ENCODE data around the gene C6orf89.

Gene C6orf89, protein sequence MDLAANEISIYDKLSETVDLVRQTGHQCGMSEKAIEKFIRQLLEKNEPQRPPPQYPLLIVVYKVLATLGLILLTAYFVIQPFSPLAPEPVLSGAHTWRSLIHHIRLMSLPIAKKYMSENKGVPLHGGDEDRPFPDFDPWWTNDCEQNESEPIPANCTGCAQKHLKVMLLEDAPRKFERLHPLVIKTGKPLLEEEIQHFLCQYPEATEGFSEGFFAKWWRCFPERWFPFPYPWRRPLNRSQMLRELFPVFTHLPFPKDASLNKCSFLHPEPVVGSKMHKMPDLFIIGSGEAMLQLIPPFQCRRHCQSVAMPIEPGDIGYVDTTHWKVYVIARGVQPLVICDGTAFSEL

DNA sequence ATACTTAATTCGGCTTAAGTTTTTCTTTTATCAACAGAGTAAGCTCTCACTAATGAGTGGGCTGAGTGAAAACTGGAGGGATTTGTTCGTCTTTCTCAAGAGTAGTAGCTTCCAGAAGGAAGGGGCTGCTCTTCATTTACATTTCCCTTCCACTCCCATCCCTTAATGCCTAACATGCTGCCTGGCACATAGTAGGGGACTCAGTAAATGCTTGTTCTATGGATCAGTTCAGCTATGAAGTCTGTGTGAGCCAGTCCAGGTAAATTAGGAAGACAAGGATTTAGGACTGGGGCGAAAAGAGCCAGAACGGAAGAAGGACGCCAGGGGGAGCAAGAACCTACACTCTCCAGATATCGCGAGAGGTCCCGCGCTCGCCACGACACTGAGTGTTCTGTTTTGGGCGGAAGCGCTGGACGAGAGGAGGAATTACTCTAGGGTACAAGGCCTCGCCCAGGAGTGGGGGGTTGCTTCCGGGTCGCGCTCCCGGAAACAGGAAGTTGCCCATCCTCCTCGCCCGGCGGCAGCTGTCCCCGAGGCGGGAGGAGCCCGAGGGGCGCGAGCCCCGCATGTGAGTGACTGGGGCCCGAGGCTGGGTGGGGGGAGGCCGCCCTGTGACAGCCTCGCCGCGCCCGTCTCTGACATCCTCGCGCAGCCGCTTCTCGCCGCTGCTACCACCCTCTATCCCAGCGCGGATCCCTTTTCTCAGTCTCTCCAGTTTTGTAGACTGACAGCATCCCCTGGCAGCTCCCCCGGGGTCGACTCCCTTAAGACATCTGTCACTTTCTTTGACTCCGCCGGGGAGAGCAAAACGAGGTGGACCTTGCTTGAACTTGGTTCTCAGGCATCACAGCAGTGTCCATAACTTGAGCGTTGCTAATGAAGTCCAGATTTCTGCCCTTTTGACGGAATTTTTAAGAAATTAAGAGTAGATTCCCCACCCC, at the start of gene C6orf89:
Gene C6orf89 (plus strand): TSS at position 492 of the 941 bp plus-strand sequence. CDS start 13,493 bp downstream, outside the sequence.
- DNase-seq (ENCODE audit: low spot score) = peak; percentile 97

DNA sequence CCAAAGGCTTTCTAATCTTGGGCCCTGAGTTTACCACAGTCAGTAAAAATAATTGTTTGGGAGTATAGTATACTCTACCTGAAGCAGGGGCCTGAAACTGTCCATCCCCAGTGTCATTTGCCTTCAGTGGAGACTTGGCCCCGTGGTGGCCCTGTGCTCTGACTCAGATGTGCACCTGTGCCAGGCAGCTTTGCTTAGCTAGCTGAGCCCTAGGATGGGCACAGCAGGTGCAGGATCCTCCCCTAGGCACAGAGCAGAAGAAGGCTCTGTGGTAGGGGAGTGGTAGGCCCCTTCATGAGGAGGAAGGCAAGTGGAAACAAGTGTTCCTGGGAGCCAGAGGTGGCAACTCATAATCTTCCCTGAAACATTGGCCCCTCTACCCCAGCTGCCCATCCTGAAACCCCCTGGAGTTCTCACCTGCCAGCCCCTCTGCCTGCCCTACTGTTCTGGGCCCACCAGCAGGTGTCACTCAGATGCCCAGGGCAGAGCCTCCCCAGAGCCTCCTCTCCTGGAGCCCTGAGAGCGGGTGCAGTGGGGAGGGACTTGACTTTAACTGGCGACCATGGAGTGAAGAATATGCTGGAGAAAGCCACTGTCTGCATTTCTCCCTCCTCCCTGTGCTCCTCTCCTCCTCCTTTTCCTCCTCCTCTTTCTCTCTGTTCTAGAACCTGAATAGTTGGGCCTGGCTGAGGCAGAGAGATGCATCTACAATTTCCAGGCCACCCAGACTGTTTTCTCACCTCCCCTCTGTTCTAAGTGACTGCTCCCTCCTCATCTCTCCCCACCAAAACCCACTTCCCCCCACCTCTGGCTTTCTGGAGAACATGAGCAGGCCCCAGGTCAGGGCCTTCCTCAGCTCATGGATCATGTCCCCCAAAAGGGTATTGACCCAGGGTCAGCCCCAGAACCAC, 49.4 kb upstream of the C6orf89 start:
- no peak for DNase-seq (ENCODE audit: low spot score)

DNA sequence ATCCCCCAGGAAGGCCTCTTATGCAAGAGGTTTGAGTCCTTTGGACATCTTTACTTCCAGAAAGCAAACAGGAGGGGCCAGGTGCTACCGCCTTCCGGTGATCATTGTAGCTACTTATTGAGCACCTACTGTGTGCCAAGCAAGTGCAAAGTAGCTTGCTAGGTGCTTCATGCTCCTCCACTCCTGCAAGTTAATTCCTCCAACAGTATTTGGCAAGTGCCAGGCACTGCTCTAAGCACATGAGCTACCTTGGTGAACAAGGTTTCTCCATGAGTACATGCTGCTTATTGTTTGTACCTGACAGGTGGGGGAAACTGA, 48.8 kb upstream of the C6orf89 start:
- no peak for DNase-seq (ENCODE audit: low spot score)

DNA sequence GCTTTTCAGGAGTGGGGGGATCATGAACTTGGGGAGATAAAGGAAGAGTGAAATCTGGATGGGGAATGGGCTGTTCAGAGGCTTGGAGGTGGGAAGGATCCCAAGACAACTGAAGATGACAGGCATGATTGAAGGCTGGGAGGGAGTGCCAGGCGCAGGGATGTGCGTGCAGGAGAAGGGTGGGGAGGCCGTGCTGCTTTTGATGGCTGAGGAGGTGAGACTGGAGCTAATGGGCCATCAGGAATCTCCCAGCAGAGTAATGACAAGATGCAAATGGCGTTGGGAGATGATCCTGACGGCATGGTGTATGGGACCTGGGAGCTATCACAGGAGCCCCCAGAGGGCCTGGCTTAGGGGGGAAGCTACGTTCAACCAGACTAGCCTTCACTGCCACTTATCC, 48.1 kb upstream of the C6orf89 start:
- DNase-seq (ENCODE audit: low spot score) = no peak

DNA sequence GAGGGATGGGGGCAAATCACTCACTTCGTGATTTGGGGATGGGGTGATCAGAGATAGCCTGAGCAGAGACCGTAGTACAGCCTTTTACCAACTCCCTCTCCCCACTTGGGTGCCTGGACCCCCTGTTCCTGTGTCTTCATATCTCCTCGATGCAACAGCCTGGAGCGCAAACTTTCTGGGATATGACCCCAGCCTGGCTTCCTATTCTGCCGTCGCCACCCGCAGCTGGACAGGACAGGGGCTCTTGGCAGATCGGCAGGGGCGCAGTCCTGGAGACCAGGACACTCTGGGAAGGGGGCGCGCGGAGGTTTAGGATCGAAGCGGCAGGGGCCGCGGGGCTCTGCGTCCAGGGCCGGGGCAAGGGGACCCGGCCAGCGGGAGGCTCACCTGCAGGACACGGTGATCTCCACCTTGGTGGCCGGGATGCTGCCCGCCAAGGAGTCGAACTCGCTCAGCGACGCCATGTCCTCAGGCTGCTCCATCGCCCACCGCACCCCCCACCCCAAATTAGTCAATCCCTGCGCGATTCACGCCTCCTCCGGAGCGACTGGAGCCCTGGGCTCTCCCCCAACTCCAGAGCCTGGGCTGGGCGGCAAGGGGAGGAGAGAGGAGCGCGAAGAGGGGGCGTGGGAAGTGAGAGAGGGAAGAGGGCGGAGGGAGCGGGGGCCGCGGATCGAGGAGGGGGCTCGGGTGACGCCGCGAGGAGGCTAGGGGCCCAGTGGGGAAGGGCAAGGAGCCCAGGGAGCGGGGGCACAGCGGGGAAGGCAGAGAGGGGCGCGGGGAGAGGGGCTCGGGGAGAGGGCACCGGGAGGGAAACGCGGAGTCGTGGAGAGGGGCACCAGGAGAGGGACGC, 46.6 kb upstream of the C6orf89 start, which contains the start of gene CPNE5:
Gene CPNE5 (minus strand): TSS at position 549 of the 853 bp plus-strand sequence. CDS start 67 bp downstream, at position 482.
- DNase-seq (ENCODE audit: low spot score) = no peak

DNA sequence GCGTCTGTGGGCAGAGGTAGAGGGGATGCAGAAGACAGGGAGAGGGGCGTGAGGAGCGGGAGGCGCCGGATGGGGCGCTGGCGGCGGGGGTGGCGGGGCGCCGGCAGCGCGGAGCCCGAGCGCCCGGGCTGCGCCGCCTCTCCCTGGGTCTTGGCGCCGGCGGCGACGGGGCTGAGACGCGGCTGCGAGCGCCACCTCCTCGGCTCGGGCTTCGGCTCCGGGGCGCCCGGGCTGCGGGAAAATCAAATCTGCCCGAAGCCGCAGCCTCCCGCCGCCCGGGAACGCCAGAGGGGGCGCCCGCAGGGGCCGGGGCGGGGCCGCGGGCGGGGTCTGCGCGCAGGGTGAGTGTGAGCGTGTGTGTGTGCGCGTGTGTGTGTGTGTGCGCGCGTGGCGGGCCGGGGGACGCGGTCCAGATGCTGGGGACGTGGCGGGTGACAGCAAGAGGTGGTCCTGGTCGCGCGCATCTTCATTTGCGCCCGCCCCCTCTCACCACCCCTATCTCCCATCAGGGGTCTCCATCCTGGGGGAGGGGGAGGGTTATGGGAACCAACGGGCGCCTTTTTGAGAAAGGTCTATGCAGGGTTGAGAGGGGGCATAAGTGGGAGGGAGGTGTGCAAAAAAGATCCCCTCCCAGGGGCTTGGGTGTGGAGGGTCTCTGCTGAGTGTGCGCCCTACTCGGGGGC, 45.9 kb upstream of the C6orf89 start:
- peak; percentile 15 for DNase-seq (ENCODE audit: low spot score)

DNA sequence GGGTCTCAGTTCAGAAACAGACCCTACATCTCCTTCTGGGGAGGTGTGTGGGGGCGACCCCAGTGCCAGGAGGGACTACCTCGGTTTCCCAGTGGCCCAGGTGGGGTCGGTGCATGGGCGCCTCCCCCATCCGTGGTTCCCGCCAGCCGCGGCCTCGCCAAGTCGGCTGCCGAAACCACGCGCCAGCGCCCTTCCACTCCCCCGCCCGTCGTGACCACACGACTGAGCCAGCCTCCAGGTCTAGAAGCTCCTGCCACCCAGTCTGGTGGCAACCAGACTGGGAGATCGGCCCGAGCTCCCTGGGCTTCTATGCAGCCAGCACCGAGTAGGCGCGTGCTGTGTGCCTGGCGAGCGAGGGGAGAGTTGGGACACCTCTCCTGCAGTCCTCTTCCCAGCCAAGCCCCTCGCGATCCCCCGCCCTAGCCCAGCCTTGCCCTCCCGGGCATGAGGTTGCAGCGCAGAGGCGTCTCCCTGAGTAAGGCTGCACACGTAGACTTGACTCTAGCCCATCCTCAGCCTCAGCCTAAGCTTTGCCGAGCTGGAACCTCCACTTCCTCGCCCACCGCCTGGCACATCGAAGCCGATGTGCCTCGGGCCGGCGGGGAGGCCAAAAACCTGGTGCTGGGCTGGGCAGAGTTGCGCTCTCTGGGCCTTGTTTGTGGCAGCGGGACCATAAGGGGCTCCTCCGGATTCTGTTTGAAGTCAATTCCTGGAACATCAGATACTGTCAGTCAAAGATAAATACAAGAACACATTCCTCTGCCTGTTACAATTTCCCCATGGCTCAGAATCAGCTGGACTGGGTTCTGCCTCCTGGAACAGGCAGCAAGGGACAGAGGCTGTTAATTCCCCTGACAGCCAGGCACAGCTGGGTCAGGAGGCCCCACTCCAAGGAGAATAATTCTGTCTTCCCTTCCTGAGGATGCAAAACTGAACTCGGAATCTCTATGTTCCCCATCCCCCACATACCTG, 45.0 kb upstream of the C6orf89 start:
- no peak for DNase-seq (ENCODE audit: low spot score)

DNA sequence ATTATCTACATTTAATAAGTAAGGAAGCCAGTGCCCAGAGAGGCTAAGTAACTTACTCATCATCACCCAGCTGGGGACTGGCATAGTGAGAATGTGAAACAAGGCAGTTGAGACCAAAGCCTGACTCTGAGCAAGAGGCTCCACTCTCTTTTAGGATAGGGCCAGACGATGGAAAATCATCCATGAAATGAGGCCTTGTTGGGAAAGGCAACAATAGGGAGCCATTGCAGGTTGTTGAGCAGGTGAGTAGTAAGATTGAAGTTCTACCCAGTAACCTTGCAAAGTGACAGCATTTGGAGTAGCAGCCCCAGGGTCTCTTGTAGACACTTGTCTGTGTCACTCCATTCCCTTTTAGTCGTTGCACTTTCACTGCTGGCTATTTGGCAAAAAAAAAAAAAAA, 44.0 kb upstream of the C6orf89 start:
- DNase-seq (ENCODE audit: low spot score) = no peak

DNA sequence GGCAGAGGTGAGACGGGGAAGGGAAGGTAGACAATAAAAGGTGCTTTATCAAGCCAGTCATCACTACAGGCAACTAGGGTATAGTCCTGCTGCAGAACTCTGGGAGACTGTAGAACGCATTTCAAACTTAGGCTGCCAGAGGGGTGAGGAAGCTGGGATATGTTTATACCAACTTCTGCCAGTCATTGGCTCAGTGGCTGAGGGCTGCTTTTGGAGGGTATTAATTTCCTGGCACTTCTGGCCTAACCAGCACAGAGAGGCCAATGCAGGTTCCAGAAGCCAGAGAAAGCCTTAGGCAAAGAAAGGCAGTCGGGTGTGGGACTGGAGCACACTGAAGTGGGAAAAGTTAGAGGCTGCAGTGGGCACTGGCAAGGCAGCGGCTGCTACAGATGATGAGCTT, 42.6 kb upstream of the C6orf89 start:
- DNase-seq (ENCODE audit: low spot score) = no peak

DNA sequence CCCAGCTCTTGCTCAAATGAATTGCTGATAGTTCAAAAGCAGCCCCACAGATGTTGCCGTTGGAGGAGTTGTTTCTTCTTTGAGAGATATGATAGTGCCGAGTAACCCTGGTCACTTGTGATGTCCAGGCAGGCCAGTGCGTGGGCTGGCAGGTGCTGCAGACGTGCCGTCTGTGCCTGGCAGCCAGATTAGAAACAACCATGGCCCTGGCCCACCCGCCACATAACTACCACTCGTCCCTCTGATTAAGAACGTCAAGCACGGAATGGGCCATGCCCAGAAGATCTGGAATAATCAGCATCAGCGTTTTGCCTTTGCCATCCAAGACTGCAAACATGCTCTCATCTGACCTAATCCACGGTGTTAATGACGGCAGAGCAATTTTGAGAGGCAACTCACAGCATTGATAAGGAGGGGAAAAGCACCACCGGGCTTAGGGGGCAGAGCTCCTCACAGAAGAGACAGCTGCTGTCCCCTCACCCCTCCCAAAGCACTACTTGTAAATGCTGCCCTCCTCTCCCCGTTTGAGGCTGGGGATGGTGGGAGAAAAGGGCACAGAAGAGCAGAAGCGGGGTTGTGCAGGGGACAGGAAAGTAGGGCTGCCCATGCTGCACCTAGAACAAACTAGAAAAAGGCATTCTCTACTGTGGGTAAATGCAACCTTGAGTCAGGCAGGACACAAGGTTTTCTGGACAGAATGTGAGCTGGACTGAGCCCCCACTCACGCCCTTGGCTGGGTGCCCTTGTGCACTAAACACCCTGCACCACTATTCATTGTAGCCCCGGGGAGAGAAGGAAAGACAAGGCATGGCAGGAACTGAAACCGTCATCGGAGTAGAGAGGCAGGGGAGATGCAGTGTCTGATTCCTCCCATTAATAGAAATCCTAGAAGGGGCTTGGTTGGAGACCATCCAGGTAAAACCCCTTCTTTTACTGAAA, 41.3 kb upstream of the C6orf89 start:
- no peak for DNase-seq (ENCODE audit: low spot score)

DNA sequence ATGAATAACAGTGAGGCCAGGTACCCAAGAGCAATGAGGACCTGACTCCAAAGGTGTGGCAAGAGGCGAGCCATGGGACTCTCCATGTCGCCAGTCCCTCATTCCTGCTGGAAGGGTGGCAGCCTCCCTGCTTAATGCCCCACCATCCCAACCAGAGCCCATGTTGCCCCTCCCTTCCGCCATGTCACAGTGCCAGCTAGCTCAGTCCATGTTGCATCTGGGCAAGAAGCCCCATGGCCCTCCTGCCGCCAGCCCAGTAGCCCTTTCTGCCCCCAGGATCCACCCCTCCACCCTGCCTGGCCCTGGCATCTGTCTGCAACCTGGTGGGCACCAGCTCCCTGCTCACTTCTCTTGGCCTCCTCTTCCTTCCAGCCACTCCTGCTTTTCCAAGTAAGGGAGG, 40.5 kb upstream of the C6orf89 start:
- DNase-seq (ENCODE audit: low spot score) = no peak

DNA sequence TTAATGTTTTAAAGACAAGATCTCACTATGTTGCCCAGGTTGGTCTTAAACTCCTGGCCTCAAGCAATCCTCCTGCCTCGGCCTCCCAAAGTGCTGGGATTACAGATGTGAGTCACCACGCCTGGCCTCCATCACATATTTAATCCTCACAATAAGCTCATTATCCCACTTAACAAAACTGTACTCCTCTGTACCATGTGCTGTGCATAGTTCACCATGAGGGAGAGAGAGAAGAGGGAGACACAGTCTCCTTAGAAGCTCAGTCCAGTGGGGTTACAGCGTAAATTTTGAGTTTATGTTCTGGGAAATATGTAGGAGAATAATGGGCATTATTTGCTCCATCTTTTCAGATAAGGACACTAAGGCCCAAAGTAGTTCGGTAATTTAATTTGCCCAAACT, 38.6 kb upstream of the C6orf89 start:
- no peak for DNase-seq (ENCODE audit: low spot score)

DNA sequence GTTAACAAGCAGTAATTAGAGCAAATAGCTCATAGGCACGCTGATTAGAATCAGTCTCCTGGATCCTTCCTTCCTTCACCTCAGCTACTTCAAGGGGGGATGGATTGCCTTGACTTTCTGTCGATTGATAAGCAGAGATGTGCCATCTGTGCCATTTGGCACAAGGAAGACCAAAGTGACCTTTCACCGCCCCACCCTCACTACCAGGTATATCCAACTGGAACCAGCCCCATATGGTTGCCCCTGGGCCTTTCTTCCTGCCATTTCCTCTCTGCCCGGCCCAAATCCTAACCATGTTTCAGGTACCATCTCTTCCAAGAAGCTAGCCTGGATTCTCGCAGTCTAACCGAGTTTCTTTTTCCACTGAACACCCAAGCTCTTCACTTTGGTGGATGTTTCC, 37.8 kb upstream of the C6orf89 start:
- no peak for DNase-seq (ENCODE audit: low spot score)

DNA sequence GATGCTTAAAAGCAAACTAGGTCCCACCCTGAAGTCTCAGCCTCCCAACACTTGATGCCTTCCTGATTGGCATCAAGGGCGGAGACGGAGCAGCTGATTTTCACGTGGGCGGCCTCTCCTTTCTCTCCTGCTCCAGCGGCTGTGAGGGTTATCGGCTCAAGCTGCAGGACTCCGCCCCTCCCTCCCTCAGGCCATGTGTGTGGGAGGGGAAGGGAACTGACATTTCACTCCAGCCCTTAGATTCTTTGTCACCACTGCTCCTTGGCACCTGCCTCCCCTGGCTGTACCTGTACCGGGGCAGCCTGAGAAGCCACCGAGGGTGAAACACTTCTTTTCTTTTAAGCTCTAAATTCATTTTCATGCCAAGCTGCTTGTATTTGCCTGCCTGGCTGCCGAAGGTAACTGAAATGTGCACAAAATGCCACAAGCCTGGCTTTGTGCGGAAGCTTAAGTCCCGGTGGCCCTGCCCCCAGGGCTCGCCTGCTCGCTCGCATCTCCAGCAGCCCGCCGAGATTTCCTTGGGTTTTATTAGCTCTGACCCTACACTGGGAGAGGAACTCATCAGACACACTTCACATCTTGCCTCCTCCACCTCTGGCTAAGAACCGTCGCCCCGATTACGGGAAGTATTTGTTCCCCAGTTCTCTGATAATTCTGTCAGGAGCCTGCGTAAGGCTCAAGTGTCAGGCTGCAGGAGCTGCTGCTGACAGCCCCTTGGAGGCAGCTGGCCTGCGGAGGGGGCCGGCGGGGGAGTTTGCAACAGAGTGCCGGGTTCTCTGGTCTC, 36.9 kb upstream of the C6orf89 start:
- no peak for DNase-seq (ENCODE audit: low spot score)

DNA sequence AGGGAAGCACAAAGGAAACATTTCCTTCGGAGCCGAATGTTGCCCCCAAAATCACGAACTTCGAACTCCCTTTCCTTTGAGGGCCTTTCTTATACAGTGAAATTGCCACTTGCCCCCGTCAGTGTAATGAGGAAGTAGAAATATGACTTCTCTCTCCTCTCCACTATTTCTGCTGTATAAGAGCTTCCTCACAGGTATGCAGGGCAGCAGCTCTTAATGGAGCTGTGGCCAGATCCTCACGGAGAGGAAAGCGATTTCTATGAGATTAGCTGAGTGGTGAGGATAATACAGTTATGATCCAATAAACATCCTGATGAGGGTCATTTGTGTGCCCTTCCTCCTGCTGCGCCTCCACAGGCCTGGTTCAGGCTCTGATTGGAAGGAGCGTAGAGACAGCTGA, 35.7 kb upstream of the C6orf89 start:
- no peak for DNase-seq (ENCODE audit: low spot score)

DNA sequence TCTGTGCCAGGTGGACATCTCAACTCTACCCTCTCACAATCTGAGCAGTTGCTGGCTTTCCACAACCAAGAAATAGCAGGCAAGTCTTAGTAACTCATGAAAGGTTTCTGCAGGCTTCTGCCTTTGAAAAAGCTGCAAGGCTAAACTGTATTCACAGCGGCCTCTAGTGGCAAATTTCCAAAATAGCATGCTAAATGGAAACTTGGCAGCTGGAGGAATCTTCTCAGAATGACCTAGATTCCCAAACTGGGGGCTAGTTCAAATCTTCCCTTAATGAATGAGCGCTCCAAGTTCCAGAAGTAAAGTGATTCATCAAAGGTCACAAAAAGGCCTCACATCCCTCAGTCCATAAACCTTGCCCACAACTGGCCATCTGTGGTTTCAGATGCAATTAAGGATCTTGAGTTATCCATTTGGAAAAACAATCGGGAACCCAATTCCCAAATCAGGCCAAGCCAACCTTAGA, 34.6 kb upstream of the C6orf89 start:
- DNase-seq (ENCODE audit: low spot score) = peak; percentile 26

DNA sequence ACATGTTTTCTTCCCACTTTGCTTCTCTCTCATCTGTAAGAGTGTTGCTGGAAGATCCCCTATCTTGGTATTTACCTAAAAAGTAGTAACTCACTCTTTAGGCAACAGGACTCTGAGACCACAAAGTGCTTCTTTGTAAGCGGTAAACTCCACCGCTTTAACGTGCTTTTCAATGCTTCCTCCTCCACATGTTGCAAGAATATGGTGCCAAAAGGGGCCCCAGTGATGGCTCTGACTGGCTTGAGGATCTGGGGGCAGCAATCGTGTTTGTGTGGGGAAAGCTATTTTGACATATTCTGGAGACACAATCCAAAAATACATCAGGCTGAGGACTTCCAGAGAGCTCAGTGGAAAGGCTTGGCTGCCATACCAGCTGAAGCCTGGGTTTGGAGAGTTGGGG, 34.1 kb upstream of the C6orf89 start:
- no peak for DNase-seq (ENCODE audit: low spot score)

All from CD4-positive, alpha-beta T cell treated with Interleukin-6 at 100 ng/mL for 8 hours (primary cell).